Measurements from ENCODE around the gene SUSD6. TPM values are rescaled to one million over a fixed set of nuclear protein-coding genes. Genes with fewer than 3 reads are reported as not detected.

The SUSD6 gene
- total and polyA plus RNA-seq, 9 of the 15 experiments (the other 6 are each of a cell fraction or from before 2014, with no cell fraction given) = 2.9 to 20.7 (median 5.6) TPM

GRCh38 chr14:69755784-69756183 lies 144.4 kb downstream of the SUSD6 start:
- peak overlapping the region; percentile 32; the same call in 1 of the 3 replicates for H3K27ac ChIP-seq (ENCODE audit: extremely low read depth, low read depth, low read length)
- peaks cover 4 to 22% of the 10 kb centered on the region in 2 experiments; a peak in 4 of 5 replicates for H3K4me1 ChIP-seq (replicated peaks in 1 of 2; ENCODE audit: control insufficient read depth in 2 of 2, insufficient read depth in 2 of 2, low read length in 2 of 2)

More at GRCh38 chr14:69755784-69756183, 144.4 kb downstream of the SUSD6 start:
- in situ Hi-C loops (cut with MboI) = no loop called here
- intact Hi-C loops (cut with micrococcal nuclease) = no loop called here
- H3K9ac ChIP-seq (ENCODE audit: insufficient read depth in 1 of 2, low read depth in 2 of 2, low read length in 2 of 2) = no peak overlapping the region
- CTCF ChIA-PET (ENCODE audit: low intra/inter-chr PET ratio) = no interaction called here
- BruUV-seq (replicated peaks) = no TSS peak
- POLR2A ChIA-PET = interaction anchor here (3.6 kb wide), 1 partner anchor 11 kb away, joined by 24 read pairs; the partner anchor contains the start of gene SRSF5
- no peaks in the 10 kb centered on the region for H3K36me3 ChIP-seq (ENCODE audit: control insufficient read depth, insufficient read depth, low read length)
- H3K9me3 ChIP-seq (replicated peaks; ENCODE audit: control insufficient read depth, insufficient read depth, low read depth, low read length) = no peaks in the 10 kb centered on the region
- FAIRE-seq (no peak), DNase-seq (ENCODE audit: extremely low read depth in 1 of 4, low spot score in 3 of 4) (no peak), ATAC-seq (no peak)
- H3K9me1 ChIP-seq (ENCODE audit: control insufficient read depth, insufficient read depth, low read length) = no peaks in the 10 kb centered on the region
- no peaks in the 10 kb centered on the region for H3K27me3 ChIP-seq (ENCODE audit: control insufficient read depth in 2 of 2, insufficient read depth in 2 of 2, low read length in 2 of 2)
- TF ChIP-seq MAFF (IDR thresholded peaks at IDR 0.05; ENCODE audit: low read length) (no peak), ZNF766 (CRISPR knock-in tag; conservative IDR thresholded peaks at IDR 0.05) (no peak), ZNF253 (CRISPR knock-in tag; conservative IDR thresholded peaks at IDR 0.05) (no peak), EWSR1 (IDR thresholded peaks at IDR 0.05; ENCODE audit: borderline replicate concordance, low read depth, partially characterized antibody) (no peak), ZNF57 (CRISPR knock-in tag; IDR thresholded peaks at IDR 0.05) (no peak), ZNF764 (CRISPR knock-in tag; IDR thresholded peaks at IDR 0.05; ENCODE audit: low read depth) (no peak), NEUROD1 (IDR thresholded peaks at IDR 0.05; ENCODE audit: borderline replicate concordance, low read depth, low read length, partially characterized antibody) (no peak), DIDO1 (tag; IDR thresholded peaks at IDR 0.05; ENCODE audit: low read depth) (no peak), ZSCAN32 (CRISPR knock-in tag; IDR thresholded peaks at IDR 0.05) (no peak)
- TF ChIP-seq, protein P1, sequence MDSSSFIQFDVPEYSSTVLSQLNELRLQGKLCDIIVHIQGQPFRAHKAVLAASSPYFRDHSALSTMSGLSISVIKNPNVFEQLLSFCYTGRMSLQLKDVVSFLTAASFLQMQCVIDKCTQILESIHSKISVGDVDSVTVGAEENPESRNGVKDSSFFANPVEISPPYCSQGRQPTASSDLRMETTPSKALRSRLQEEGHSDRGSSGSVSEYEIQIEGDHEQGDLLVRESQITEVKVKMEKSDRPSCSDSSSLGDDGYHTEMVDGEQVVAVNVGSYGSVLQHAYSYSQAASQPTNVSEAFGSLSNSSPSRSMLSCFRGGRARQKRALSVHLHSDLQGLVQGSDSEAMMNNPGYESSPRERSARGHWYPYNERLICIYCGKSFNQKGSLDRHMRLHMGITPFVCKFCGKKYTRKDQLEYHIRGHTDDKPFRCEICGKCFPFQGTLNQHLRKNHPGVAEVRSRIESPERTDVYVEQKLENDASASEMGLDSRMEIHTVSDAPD (CRISPR knock-in tag; IDR thresholded peaks at IDR 0.05) = no peak
- TF ChIP-seq, protein P2, sequence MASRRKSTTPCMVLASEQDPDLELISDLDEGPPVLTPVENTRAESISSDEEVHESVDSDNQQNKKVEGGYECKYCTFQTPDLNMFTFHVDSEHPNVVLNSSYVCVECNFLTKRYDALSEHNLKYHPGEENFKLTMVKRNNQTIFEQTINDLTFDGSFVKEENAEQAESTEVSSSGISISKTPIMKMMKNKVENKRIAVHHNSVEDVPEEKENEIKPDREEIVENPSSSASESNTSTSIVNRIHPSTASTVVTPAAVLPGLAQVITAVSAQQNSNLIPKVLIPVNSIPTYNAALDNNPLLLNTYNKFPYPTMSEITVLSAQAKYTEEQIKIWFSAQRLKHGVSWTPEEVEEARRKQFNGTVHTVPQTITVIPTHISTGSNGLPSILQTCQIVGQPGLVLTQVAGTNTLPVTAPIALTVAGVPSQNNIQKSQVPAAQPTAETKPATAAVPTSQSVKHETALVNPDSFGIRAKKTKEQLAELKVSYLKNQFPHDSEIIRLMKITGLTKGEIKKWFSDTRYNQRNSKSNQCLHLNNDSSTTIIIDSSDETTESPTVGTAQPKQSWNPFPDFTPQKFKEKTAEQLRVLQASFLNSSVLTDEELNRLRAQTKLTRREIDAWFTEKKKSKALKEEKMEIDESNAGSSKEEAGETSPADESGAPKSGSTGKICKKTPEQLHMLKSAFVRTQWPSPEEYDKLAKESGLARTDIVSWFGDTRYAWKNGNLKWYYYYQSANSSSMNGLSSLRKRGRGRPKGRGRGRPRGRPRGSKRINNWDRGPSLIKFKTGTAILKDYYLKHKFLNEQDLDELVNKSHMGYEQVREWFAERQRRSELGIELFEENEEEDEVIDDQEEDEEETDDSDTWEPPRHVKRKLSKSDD (conservative IDR thresholded peaks at IDR 0.05; ENCODE audit: low read length) = no peak
- no peaks in the 10 kb centered on the region for H3K79me2 ChIP-seq (ENCODE audit: control insufficient read depth, insufficient read depth, low read length)
- 38% methylated on average over 2 of the region's 2 CpGs for WGBS (ENCODE audit: insufficient coverage, low coverage, missing lambda C conversion rate)
- no peak overlapping the region for H3K4me3 ChIP-seq
- peak overlapping the region; percentile 76 for H2AFZ ChIP-seq (ENCODE audit: low read depth, low read length)
- no peak overlapping the region for H3K4me2 ChIP-seq (ENCODE audit: insufficient read depth, low read length)
- no peaks in the 10 kb centered on the region for H4K20me1 ChIP-seq (replicated peaks; ENCODE audit: control insufficient read depth, insufficient read depth, low read length)
